H1 (cell line): Measurements from ENCODE around the gene SLC25A34. TPM values are rescaled to one million over a fixed set of nuclear protein-coding genes. Genes with fewer than 3 reads are reported as not detected.

Experiments used
- CHD7 ChIP-seq: fragments of 300-600 bp; sonication (generic); IDR thresholded peaks from 2 replicates; pipeline ENCODE4 v1.7.1; 2012; ENCODE audit warnings: low read length, moderate library complexity, mild to moderate bottlenecking, inconsistent platforms; ENCODE audit not compliant: insufficient replicate concordance
- JUN ChIP-seq: IDR thresholded peaks from 2 replicates; pipeline ENCODE4 v1.6.1; 2011; ENCODE audit warnings: low read depth, mild to moderate bottlenecking, improper control_type of control experiment, low read length
- KDM1A ChIP-seq: fragments of 200-600, 300-600 bp; sonication (generic); IDR thresholded peaks from 2 replicates; pipeline ENCODE4 v1.7.1; 2016; ENCODE audit warnings: mild to moderate bottlenecking, low read length, borderline replicate concordance
- KDM5A ChIP-seq: fragments of 200-600 bp; IDR thresholded peaks from 2 replicates; pipeline ENCODE4 v1.7.1; 2012; ENCODE audit warnings: mild to moderate bottlenecking, low read length, inconsistent platforms, mixed read lengths
- PHF8 ChIP-seq: fragments of 200-600 bp; sonication (generic); conservative IDR thresholded peaks from 2 replicates; pipeline ENCODE4 v1.7.1; 2012; ENCODE audit warnings: low read depth, mild to moderate bottlenecking, inconsistent platforms, low read length, moderate library complexity
- RAD21 ChIP-seq, 2 experiments: IDR thresholded peaks in 1 of 2; conservative IDR thresholded peaks in 1 of 2; 2 replicates each; pipeline ENCODE4 v1.6.1; 2011; ENCODE audit warnings: low read depth in 2 of 2, low read length in 2 of 2, improper control_type of control experiment in 1 of 2, inconsistent platforms in 1 of 2, mild to moderate bottlenecking in 1 of 2, moderate library complexity in 1 of 2
- TAF7 ChIP-seq: optimal IDR thresholded peaks from 2 replicates; pipeline ENCODE3; 2011; ENCODE audit warnings: low read depth, mild to moderate bottlenecking, inconsistent platforms, low read length, moderate library complexity, borderline replicate concordance
- TEAD4 ChIP-seq: IDR thresholded peaks from 2 replicates; pipeline ENCODE4 v1.6.1; 2012; ENCODE audit warnings: low read depth, low read length, inconsistent platforms, mixed read lengths
- polyA plus RNA-seq, 7 experiments: library from polyadenylated mRNA; depleted of rRNA in 3 of 7; stranded (reverse) in 5 of 7; unstranded in 2 of 7; fragments of >200 nt in 5 of 7; fragments of 200-250 nt in 2 of 7; gene quantifications; 1 replicate in 5 of 7; 2 replicates in 1 of 7; 4 replicates in 1 of 7; pipeline versions ENCODE4 v1.2.1 to v1.2.3, GENCODE V29; 2011 to 2013; ENCODE audit warnings: missing spikeins in 2 of 7, mixed read lengths in 2 of 7
- total RNA-seq: library from RNA; stranded (reverse); fragmentation: NEBNext Ultra II Directional; extraction: Animal tissue kit (Norgen Biotek cat#: 25700); gene quantifications from 2 replicates; pipeline ENCODE4 v1.2.1, GENCODE V29; 2021

The SLC25A34 gene
- total and polyA plus RNA-seq, 2 of the 8 experiments (the other 6 are each of a cell fraction or from before 2014, with no cell fraction given), result 0.48 to 0.62 TPM

GRCh38 chr1:15700508-15700907, 35.5 kb upstream of the SLC25A34 start (continued):
- TF ChIP-seq CHD7 (no peak), KDM1A (no peak), PHF8 (no peak), TEAD4 (no peak), TAF7 (no peak), RAD21 (IDR thresholded peaks at IDR 0.05 in 1 of 2, conservative IDR thresholded peaks at IDR 0.05 in 1 of 2; ENCODE audit: low read depth in 2 of 2, low read length in 2 of 2) (no peak), KDM5A (no peak), JUN (no peak)
